ENCODE measurements around the gene RSL1D1.

RSL1D1 gene

GRCh38 chr16:11851294-11852091, at the start of gene RSL1D1:
Gene RSL1D1 (minus strand): TSS chr16:11851542. CDS start chr16:11851512, 30 bp downstream.
- in situ Hi-C loops (cut with HindIII; ENCODE audit: low sequenced_read_pairs) = no loop called here

- in situ Hi-C loops (cut with HindIII; ENCODE audit: low sequenced_read_pairs) = no loop called here
These were observed 49.7 kb upstream of the RSL1D1 start for GRCh38 chr16:11901091-11901490.

- in situ Hi-C loops (cut with HindIII; ENCODE audit: low sequenced_read_pairs) = no loop called here
These were observed 45.3 kb upstream of the RSL1D1 start for GRCh38 chr16:11896486-11897176.

- in situ Hi-C loops (cut with HindIII; ENCODE audit: low sequenced_read_pairs) = no loop called here
These were observed 42.2 kb upstream of the RSL1D1 start for GRCh38 chr16:11893571-11893970.

GRCh38 chr16:11892761-11893160, 41.4 kb upstream of the RSL1D1 start:
- in situ Hi-C loops (cut with HindIII; ENCODE audit: low sequenced_read_pairs) = no loop called here

GRCh38 chr16:11890231-11890965, 39.1 kb upstream of the RSL1D1 start:
- in situ Hi-C loops (cut with HindIII; ENCODE audit: low sequenced_read_pairs) = no loop called here

- in situ Hi-C loops (cut with HindIII; ENCODE audit: low sequenced_read_pairs) = no loop called here
These were observed 35.5 kb upstream of the RSL1D1 start for GRCh38 chr16:11886881-11887280.

- in situ Hi-C loops (cut with HindIII; ENCODE audit: low sequenced_read_pairs) = no loop called here
These were observed 32.7 kb upstream of the RSL1D1 start for GRCh38 chr16:11884035-11884434.

- in situ Hi-C loops (cut with HindIII; ENCODE audit: low sequenced_read_pairs) = no loop called here
These were observed 28.7 kb upstream of the RSL1D1 start for GRCh38 chr16:11880007-11880406.

GRCh38 chr16:11877374-11877773, 26.0 kb upstream of the RSL1D1 start:
- in situ Hi-C loops (cut with HindIII; ENCODE audit: low sequenced_read_pairs) = no loop called here

- in situ Hi-C loops (cut with HindIII; ENCODE audit: low sequenced_read_pairs) = no loop called here
These were observed 25.0 kb upstream of the RSL1D1 start for GRCh38 chr16:11876306-11876705.

GRCh38 chr16:11875721-11876120, 24.4 kb upstream of the RSL1D1 start:
- in situ Hi-C loops (cut with HindIII; ENCODE audit: low sequenced_read_pairs) = no loop called here

GRCh38 chr16:11871193-11871592, 19.9 kb upstream of the RSL1D1 start:
- in situ Hi-C loops (cut with HindIII; ENCODE audit: low sequenced_read_pairs) = no loop called here

- in situ Hi-C loops (cut with HindIII; ENCODE audit: low sequenced_read_pairs) = no loop called here
These were observed 19.1 kb upstream of the RSL1D1 start for GRCh38 chr16:11870399-11870798.

GRCh38 chr16:11869353-11870228, 18.2 kb upstream of the RSL1D1 start:
- in situ Hi-C loops (cut with HindIII; ENCODE audit: low sequenced_read_pairs) = no loop called here

- in situ Hi-C loops (cut with HindIII; ENCODE audit: low sequenced_read_pairs) = no loop called here
These were observed 17.2 kb upstream of the RSL1D1 start for GRCh38 chr16:11868412-11868980.

GRCh38 chr16:11862489-11862888, 11.1 kb upstream of the RSL1D1 start:
- in situ Hi-C loops (cut with HindIII; ENCODE audit: low sequenced_read_pairs) = no loop called here

GRCh38 chr16:11857161-11857560, 5.8 kb upstream of the RSL1D1 start:
- in situ Hi-C loops (cut with HindIII; ENCODE audit: low sequenced_read_pairs) = no loop called here

GRCh38 chr16:11852092-11852809, 909 bp upstream of the RSL1D1 start:
- in situ Hi-C loops (cut with HindIII; ENCODE audit: low sequenced_read_pairs) = no loop called here

GRCh38 chr16:11848842-11849241, 2.5 kb downstream of the RSL1D1 start:
- in situ Hi-C loops (cut with HindIII; ENCODE audit: low sequenced_read_pairs) = no loop called here
